GM19455 (cell line): ENCODE data around the gene APOC3.

ENCODE experiments used
- ATAC-seq: cut with Tn5 transposase; IDR thresholded peaks from one replicate; pipeline ENCODE4 v1.9.1; 2021; ENCODE audit not compliant: unreplicated experiment

Gene APOC3

DNA sequence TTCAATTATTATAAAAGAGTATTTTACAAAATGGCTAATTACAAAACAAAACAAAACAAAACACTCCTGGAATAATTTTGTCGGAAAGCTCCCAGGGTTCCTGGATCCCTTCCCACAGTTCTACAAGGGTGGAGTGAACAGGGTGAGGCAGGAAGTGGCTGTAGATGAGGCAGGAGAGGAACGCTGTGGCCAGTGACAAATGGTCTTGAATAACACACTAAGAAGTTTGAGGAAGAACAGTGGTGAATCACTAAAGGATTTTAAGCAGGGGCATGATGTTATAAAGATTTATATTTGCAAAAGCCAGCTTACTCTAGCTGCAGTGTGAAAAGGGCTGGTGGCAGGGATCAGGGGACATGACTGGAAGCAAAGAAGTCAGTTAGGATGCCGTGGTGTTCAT lies 41.5 kb downstream of the APOC3 start:
- ATAC-seq: no peak

DNA sequence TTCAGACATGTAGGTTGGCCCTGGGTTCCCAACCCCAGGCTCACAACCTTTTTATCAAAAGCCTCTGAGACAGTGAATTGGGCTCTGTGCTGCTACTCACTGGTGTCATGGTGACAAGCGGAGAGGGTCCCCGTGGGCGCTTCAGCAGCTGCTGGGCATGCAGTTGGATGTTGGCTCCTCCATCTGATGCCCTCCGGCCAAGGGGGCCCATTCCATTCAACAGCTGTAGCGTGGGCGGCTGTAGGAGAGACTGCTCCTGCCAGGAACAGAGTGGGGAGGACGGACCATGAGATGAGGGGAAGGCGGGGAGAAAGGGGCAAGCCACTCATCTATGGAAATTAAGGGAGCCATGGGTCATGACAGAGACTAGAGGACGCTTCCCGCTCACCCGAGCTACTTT lies 43.7 kb downstream of the APOC3 start:
- no peak for ATAC-seq

DNA sequence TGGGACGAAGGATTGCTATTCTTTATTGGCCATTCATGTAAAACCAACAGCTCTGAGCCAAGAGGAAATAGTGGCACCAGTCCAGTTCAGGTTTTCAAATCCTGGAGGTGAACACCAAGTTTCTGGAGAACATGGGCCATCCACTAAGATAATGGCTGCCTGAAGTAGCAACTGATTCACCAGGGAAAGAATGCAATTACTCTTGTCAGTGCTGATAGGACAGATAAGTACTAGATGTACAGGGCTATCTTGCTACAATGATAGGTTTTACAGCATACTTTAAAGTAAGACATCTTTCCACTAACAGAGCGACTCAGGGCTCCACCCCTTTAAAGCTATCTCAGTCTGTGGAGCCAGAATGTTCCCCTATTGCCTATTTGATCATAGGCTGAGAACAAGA lies 44.5 kb downstream of the APOC3 start:
- ATAC-seq: no peak

DNA sequence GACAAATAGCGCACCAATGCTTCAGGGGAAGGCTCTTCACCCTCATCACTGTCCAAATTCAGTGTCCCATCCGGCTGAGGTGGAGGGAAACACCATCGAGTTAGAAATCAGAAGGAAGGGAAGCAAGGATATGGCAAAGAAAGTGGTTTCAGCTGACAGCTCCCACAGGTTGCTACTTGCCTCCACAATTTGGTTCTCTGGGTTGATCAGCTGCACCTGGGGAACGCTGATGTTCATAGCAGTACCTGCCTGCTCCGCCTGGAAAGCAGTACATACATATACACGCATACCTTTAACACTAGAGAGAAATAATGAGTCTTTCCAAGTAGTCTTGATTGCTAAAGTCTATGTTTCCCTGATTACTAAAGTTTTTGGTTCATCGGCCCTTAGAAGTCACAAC lies 45.5 kb downstream of the APOC3 start:
- ATAC-seq: no peak

DNA sequence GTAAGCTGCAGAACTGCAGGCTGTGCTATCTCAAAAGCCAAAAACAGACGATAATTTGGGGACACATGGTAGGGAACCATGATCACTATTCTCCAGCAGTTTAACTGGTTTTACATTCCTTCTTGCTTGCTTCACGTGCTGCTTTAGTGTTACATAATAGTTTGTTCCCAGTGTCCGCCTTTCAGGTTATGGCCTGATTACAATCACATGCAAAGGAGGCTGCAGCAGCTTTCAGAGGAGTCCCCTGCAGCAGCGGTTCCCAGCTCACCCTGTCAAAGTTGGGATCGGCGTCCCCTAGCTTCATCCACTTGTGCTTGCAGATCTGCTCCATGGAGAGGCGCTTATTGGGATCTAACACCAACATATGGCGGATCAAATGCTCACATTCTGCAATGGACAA lies 46.9 kb downstream of the APOC3 start:
- ATAC-seq: no peak

DNA sequence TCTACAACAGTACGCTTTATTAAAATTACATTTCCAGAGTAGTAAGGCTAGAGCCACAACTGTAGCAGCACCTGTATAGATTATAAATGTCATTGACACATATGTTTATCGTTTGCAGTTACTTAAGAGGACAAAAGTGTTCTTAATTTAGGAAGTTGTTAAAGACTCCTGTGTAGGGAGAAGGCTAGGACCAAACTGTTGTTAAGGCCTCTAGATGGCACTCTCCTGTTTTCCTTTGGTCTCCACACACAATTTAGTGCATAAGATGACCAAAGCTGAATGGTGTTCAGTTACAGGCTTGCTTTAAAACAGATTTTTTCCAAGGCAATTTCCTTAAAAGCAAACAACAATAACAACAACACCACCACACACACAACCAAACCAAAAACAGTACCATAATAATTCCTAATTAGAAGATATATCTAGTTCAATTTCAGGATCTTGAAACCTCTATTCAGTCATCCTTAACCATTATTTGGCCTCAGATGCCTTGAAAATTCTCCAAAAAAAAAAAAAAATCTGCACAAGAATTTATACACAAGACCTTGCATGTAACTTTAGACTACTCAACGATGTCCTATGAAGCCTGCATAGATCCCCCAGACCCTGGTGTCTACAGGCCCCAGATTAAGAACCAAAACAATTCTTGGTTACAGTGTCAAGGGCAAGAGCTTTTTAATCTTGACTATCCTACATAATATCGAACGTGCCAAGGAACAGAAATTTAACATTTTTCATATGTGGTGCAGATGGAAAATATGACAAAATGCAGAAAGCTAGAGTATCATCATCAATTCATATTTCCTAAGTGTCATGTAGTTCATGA lies 50.3 kb downstream of the APOC3 start:
- no peak for ATAC-seq

DNA sequence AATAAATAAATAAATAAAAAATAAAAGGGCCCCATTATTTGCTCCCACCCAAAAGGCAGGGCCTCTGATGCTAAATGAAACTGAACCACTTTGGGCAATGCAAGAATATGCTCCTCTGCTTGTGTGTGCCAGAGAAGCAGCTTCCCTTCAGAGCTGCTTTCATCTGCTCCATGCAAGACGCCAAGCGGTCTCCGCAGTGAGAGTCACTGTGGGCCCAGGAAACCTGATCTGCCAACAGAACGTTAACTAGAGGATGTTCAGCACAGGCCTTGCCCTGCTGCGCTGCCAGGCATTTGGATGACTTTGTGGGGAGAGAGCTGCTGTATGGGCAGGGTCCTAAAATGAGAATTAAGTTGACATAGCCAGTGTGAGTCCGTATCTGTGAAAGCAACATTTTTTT lies 51.4 kb downstream of the APOC3 start:
- ATAC-seq: no peak

DNA sequence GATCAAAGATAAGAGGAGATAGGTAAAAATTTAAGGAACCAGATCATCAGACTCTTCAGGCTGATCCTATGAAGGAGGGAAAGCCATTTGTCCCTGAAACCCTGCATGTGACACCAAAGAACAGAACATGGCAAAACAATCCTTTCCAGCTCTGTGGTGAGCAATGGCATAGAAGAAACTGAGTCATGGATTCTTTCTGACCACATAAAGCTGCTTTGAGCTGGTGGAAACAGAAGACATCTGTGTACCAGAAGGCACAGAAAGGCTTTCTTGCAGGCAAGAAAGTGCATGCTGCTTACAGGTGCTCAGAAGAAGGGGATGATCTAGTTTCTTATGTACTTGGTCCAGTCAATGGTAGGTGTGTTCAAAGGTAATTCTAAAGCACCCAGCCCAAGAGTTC lies 52.7 kb downstream of the APOC3 start:
- no peak for ATAC-seq
